ENCODE data around the gene ZNF613. TPM values are rescaled to one million over a fixed set of nuclear protein-coding genes. Genes with fewer than 3 reads are reported as not detected.

The ZNF613 gene
- total RNA-seq (4.4 and 6.5 TPM in 2 replicates), polyA plus RNA-seq (1.7 and 2.1 TPM in 2 replicates), polyA minus RNA-seq (6.6 and 7.8 TPM in 2 replicates), Bru-seq, nascent RNA (percentile 62 among the genes with signal in this experiment), BruChase-seq, experiment 1, labeled RNA remaining after a 6-hour chase (percentile 51 among the genes with signal in this experiment), BruChase-seq, experiment 2, labeled RNA remaining after a 2-hour chase (percentile 49 among the genes with signal in this experiment)
- polyA plus RNA-seq (2011; cell fraction: cytosol; rRNA removed) = 4.1 and 4.5 TPM in 2 replicates
- polyA plus RNA-seq (2011; cell fraction: nucleus; rRNA removed) = 3.7 and 3.8 TPM in 2 replicates
- polyA plus RNA-seq (2012) = 3.0 and 3.6 TPM in 2 replicates
- polyA minus RNA-seq (2011; cell fraction: cytosol; rRNA and poly(A)+ RNA removed) = 3.7 TPM
- polyA minus RNA-seq (2011; cell fraction: nucleus; rRNA and poly(A)+ RNA removed) = 2.4 and 4.0 TPM in 2 replicates
- long read RNA-seq, partial matches to known transcripts = 0 of 8 reads
- long read RNA-seq, other reads (novel, unspliced or antisense) = 5 of 8 reads

- H3K9ac ChIP-seq (replicated peaks; ENCODE audit: extremely low read depth, insufficient read depth, low read length) = peak within 1 kb of the TSS; percentile 58
- H3K27ac ChIP-seq (ENCODE audit: insufficient read depth, low read depth, low read length) = peak within 1 kb of the TSS; percentile 25
- H3K9me3 ChIP-seq (replicated peaks; ENCODE audit: control insufficient read depth, insufficient read depth, low read length) = peaks cover 6% of the 10 kb centered on the region
- dilution Hi-C loops (cut with MboI; ENCODE audit: extremely low pct_ligation_motif_present, low sequenced_read_pairs) = no loop called here
- H3K4me2 ChIP-seq (ENCODE audit: insufficient read depth, low read length) = peak within 1 kb of the TSS; percentile 74
- H4K20me1 ChIP-seq (replicated peaks; ENCODE audit: control insufficient read depth, extremely low read depth, insufficient read depth, low read length) = no peaks in the 10 kb centered on the region
- peak within 1 kb of the TSS; percentile 93 for H2AFZ ChIP-seq (ENCODE audit: low read depth, low read length)
- FAIRE-seq = peak; percentile 95
- no TSS peak for BruUV-seq (replicated peaks)
- ChIA-PET POLR2A (no interaction called here), CTCF (no interaction called here)
- H3K36me3 ChIP-seq (ENCODE audit: control insufficient read depth in 2 of 2, extremely low read depth in 1 of 2, insufficient read depth in 2 of 2, low read length in 2 of 2) = peaks cover 0 to 2% of the 10 kb centered on the region in 2 experiments
- peaks cover 8% of the 10 kb centered on the region for H3K4me1 ChIP-seq (ENCODE audit: control insufficient read depth, extremely low read depth, insufficient read depth, low read length)
- DNase-seq (ENCODE audit: low read depth, low spot score) = peak; percentile 94
- no peaks in the 10 kb centered on the region for H3K27me3 ChIP-seq (ENCODE audit: control insufficient read depth in 2 of 2, insufficient read depth in 2 of 2, low read length in 2 of 2)
- TF ChIP-seq MYC (IDR thresholded peaks at IDR 0.05; ENCODE audit: low read depth, low read length) (no peak), POLR2A (IDR thresholded peaks at IDR 0.05; ENCODE audit: low read depth, low read length) (peak; percentile 50), CTCF (IDR thresholded peaks at IDR 0.05; ENCODE audit: extremely low read depth in 1 of 2, insufficient read depth in 1 of 2, low read depth in 1 of 2, low read length in 2 of 2) (no peak), FOS (IDR thresholded peaks at IDR 0.05; ENCODE audit: borderline replicate concordance, insufficient read depth, low read length) (peak; percentile 29), JUN (IDR thresholded peaks at IDR 0.05; ENCODE audit: borderline replicate concordance, insufficient read depth, insufficient read length, low read depth) (no peak), EZH2 (IDR thresholded peaks at IDR 0.05; ENCODE audit: borderline replicate concordance, low read depth, low read length, severe bottlenecking) (no peak), POLR2AphosphoS5 (IDR thresholded peaks at IDR 0.05; ENCODE audit: insufficient read depth, low read depth, low read length) (peak; percentile 33), GATA2 (IDR thresholded peaks at IDR 0.05; ENCODE audit: insufficient read depth, insufficient read length, low read depth, low read length) (no peak), MAX (IDR thresholded peaks at IDR 0.05; ENCODE audit: insufficient read depth, insufficient read length) (peak; percentile 43)
- H3K4me3 ChIP-seq (replicated peaks in 1 of 3; ENCODE audit: insufficient read depth in 1 of 3, low read depth in 1 of 3, low read length in 3 of 3) = peak within 1 kb of the TSS; percentile 52 to 82 (median 75)
- H3K9me1 ChIP-seq (replicated peaks; ENCODE audit: control insufficient read depth, extremely low read depth, insufficient read depth, low read length) = no peaks in the 10 kb centered on the region
- intact Hi-C loops (cut with micrococcal nuclease) = loop anchor here (1.0 to 10.0 kb wide), 7 partner anchors 23 to 262 kb away; partner anchors contain the start of genes ZNF350, ZNF614, ZNF615 and ZNF616
- peaks cover 3% of the 10 kb centered on the region for H3K79me2 ChIP-seq (ENCODE audit: control insufficient read depth, insufficient read depth, low read length)
These were observed at the start of gene ZNF613 for GRCh38 chr19:51926784-51927741. Gene ZNF613, plus strand, starts transcription at chr19:51927472. Its CDS starts 8,749 bp downstream, at chr19:51936221.

Data from endothelial cell of umbilical vein (primary cell).